H9 (cell line): Measurements from ENCODE around the gene PRSS2. TPM values are rescaled to one million over a fixed set of nuclear protein-coding genes. Genes with fewer than 3 reads are reported as not detected.

Experiments used
- DNase-seq: peaks from one replicate; pipeline ENCODE4 v3.0.0-alpha.2; 2017
- H2AFZ ChIP-seq: one replicate; pipeline ENCODE4 v1.6.1; 2013; ENCODE audit warnings: mild to moderate bottlenecking, low read length, control low read depth, moderate library complexity
- H2AK5ac ChIP-seq: 2 replicates; pipeline ENCODE4 v1.6.1; 2013; ENCODE audit warnings: low read length, control low read depth, mixed read lengths; ENCODE audit not compliant: insufficient read length
- H2BK120ac ChIP-seq: one replicate; pipeline ENCODE4 v1.6.1; 2013; ENCODE audit warnings: low read depth, mild to moderate bottlenecking, low read length, control low read depth, inconsistent platforms; ENCODE audit not compliant: poor library complexity, severe bottlenecking
- H2BK12ac ChIP-seq: 2 replicates; pipeline ENCODE4 v1.6.1; 2013; ENCODE audit warnings: low read length, control low read depth, mixed read lengths, low read depth; ENCODE audit not compliant: insufficient read length
- H2BK15ac ChIP-seq: 2 replicates; pipeline ENCODE4 v1.6.1; 2013; ENCODE audit warnings: low read depth, low read length, control low read depth
- H2BK20ac ChIP-seq: one replicate; pipeline ENCODE4 v1.6.1; 2013; ENCODE audit warnings: low read depth, mild to moderate bottlenecking, low read length, control low read depth, inconsistent platforms; ENCODE audit not compliant: poor library complexity, severe bottlenecking
- H2BK5ac ChIP-seq: 2 replicates; pipeline ENCODE4 v1.6.1; 2013; ENCODE audit warnings: low read length, control low read depth, mixed read lengths; ENCODE audit not compliant: insufficient read length
- H3K14ac ChIP-seq: 2 replicates; pipeline ENCODE4 v1.6.1; 2013; ENCODE audit warnings: low read length, control low read depth; ENCODE audit not compliant: insufficient read depth
- H3K18ac ChIP-seq: 2 replicates; pipeline ENCODE4 v1.6.1; 2013; ENCODE audit warnings: low read depth, mild to moderate bottlenecking, mixed read lengths, low read length, control low read depth; ENCODE audit not compliant: insufficient read length
- H3K23ac ChIP-seq: 2 replicates; pipeline ENCODE4 v1.6.1; 2013; ENCODE audit warnings: low read length, control low read depth, mixed read lengths, low read depth; ENCODE audit not compliant: insufficient read length
- H3K23me2 ChIP-seq: 2 replicates; pipeline ENCODE4 v1.6.1; 2013; ENCODE audit warnings: low read depth, mild to moderate bottlenecking, mixed read lengths, low read length, control low read depth; ENCODE audit not compliant: insufficient read length, poor library complexity, severe bottlenecking
- H3K27ac ChIP-seq: 2 replicates; pipeline ENCODE4 v1.5.1; 2013; ENCODE audit warnings: low read length, control low read depth, mixed read lengths, low read depth; ENCODE audit not compliant: insufficient read length
- H3K27me3 ChIP-seq: 2 replicates; pipeline ENCODE4 v1.6.1; 2013; ENCODE audit warnings: low read length, control low read depth, inconsistent platforms; ENCODE audit not compliant: insufficient read depth
- H3K4ac ChIP-seq: 2 replicates; pipeline ENCODE4 v1.6.1; 2013; ENCODE audit warnings: low read depth, mild to moderate bottlenecking, control low read depth, inconsistent platforms, low read length, moderate library complexity
- H3K4me1 ChIP-seq: 2 replicates; pipeline ENCODE4 v1.6.1; 2013; ENCODE audit warnings: low read length, control low read depth, inconsistent platforms; ENCODE audit not compliant: insufficient read depth
- H3K4me2 ChIP-seq: 2 replicates; pipeline ENCODE4 v1.6.1; 2013; ENCODE audit warnings: low read length, control low read depth, mixed read lengths; ENCODE audit not compliant: insufficient read length, insufficient read depth
- H3K56ac ChIP-seq: 2 replicates; pipeline ENCODE4 v1.6.1; 2013; ENCODE audit warnings: low read depth, mild to moderate bottlenecking, mixed read lengths, low read length, control low read depth; ENCODE audit not compliant: insufficient read length
- H3K79me1 ChIP-seq: 2 replicates; pipeline ENCODE4 v1.6.1; 2013; ENCODE audit warnings: low read depth, mild to moderate bottlenecking, moderate library complexity, low read length, control low read depth, inconsistent platforms; ENCODE audit not compliant: insufficient read depth, poor library complexity, severe bottlenecking
- H3K79me2 ChIP-seq: 2 replicates; pipeline ENCODE4 v1.6.1; 2013; ENCODE audit warnings: low read length, control low read depth, inconsistent platforms; ENCODE audit not compliant: insufficient read depth
- H3K9ac ChIP-seq: 2 replicates; pipeline ENCODE4 v1.6.1; 2013; ENCODE audit warnings: low read length, control low read depth, mixed read lengths; ENCODE audit not compliant: insufficient read length; ENCODE audit errors: extremely low read depth
- H3K9me3 ChIP-seq: one replicate; pipeline ENCODE4 v1.6.1; 2013; ENCODE audit warnings: low read depth, low read length, inconsistent platforms; ENCODE audit not compliant: control insufficient read depth
- H3T11ph ChIP-seq: one replicate; pipeline ENCODE4 v1.6.1; 2013; ENCODE audit warnings: mild to moderate bottlenecking, low read length, control low read depth, inconsistent platforms
- H4K20me1 ChIP-seq: one replicate; pipeline ENCODE4 v1.6.1; 2013; ENCODE audit not compliant: control insufficient read depth, insufficient read length, insufficient read depth
- H4K5ac ChIP-seq: 2 replicates; pipeline ENCODE4 v1.6.1; 2013; ENCODE audit warnings: low read depth, mild to moderate bottlenecking, mixed read lengths, low read length, control low read depth; ENCODE audit not compliant: insufficient read length
- H4K8ac ChIP-seq: replicated peaks from 2 replicates; pipeline ENCODE4 v1.6.1; 2013; ENCODE audit warnings: low read length, control low read depth, mixed read lengths, low read depth; ENCODE audit not compliant: insufficient read length
- H4K91ac ChIP-seq: 2 replicates; pipeline ENCODE4 v1.6.1; 2013; ENCODE audit warnings: low read depth, mild to moderate bottlenecking, moderate library complexity, mixed read lengths, low read length, control low read depth; ENCODE audit not compliant: insufficient read length
- H3K27ac Mint-ChIP-seq, 3 experiments: 2 replicates in 2 of 3; 3 replicates in 1 of 3; pipeline ENCODE4 v1.8.0; 2020 to 2021; ENCODE audit warnings: mixed read lengths in 3 of 3, mild to moderate bottlenecking in 1 of 3, moderate library complexity in 1 of 3
- H3K27me3 Mint-ChIP-seq: 2 replicates; pipeline ENCODE4 v1.8.0; 2021; ENCODE audit warnings: low read depth, mild to moderate bottlenecking, moderate library complexity, mixed read lengths
- H3K36me3 Mint-ChIP-seq, 3 experiments: 2 replicates in 2 of 3; 3 replicates in 1 of 3; pipeline ENCODE4 v1.8.0; 2020 to 2021; ENCODE audit warnings: low read depth in 3 of 3, mixed read lengths in 3 of 3; ENCODE audit not compliant: insufficient read depth in 1 of 3
- H3K4me1 Mint-ChIP-seq, 2 experiments: 2 replicates each; pipeline ENCODE4 v1.8.0; 2020; ENCODE audit warnings: mixed read lengths in 2 of 2
- H3K4me3 Mint-ChIP-seq, 2 experiments: 2 replicates in 1 of 2; 3 replicates in 1 of 2; pipeline ENCODE4 v1.8.0; 2020 to 2021; ENCODE audit warnings: mild to moderate bottlenecking in 2 of 2, mixed read lengths in 2 of 2, moderate library complexity in 1 of 2
- H3K9me3 Mint-ChIP-seq, 2 experiments: 2 replicates in 1 of 2; 3 replicates in 1 of 2; pipeline ENCODE4 v1.8.0; 2020; ENCODE audit warnings: mild to moderate bottlenecking in 2 of 2, mixed read lengths in 2 of 2, moderate library complexity in 1 of 2
- WGBS: extraction: QIAGEN DNeasy Blood & Tissue Kit; methylation state at CpG from one replicate; pipeline ENCODE4 v1.1.7; 2013; ENCODE audit warnings: missing lambda C conversion rate, low lambda C conversion rate, mixed read lengths; ENCODE audit not compliant: insufficient read length; ENCODE audit errors: extremely low coverage; 5-methylcytosine and 5-hydroxymethylcytosine counted together
- total RNA-seq: library from RNA; stranded (reverse); gene quantifications from 2 replicates; pipeline ENCODE4 v1.2.1, GENCODE V29; 2021
- TF ChIP-seq, protein P1 (sequence below): fragments of 200-600 bp; sonication (generic); conservative IDR thresholded peaks from 3 replicates; pipeline ENCODE4 v1.8.0; 2021; ENCODE audit warnings: antibody characterized with exemption, mild to moderate bottlenecking

Gene PRSS2
- total RNA-seq, 1 experiment from 2014 or later: not detected

DNA sequence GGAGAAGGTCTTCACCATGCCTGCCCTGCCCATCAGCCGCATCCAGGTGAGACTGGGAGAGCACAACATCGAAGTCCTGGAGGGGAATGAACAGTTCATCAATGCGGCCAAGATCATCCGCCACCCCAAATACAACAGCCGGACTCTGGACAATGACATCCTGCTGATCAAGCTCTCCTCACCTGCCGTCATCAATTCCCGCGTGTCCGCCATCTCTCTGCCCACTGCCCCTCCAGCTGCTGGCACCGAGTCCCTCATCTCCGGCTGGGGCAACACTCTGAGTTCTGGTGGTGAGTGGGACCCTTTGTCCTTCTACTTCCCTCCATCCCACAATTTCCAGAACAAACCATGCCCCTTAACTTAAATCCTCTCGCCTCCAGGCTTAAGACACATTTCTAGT is 2.5 kb downstream of the PRSS2 start:
- H4K5ac ChIP-seq: no peak overlapping the region
- H4K8ac ChIP-seq: no peak overlapping the region
- no peak overlapping the region for H3T11ph ChIP-seq
- no peaks in the 10 kb centered on the region for H3K79me2 ChIP-seq
- DNase-seq: no peak
- no peak overlapping the region for H2BK12ac ChIP-seq
- H2BK120ac ChIP-seq: no peak overlapping the region
- H2BK5ac ChIP-seq: no peak overlapping the region
- H3K9ac ChIP-seq: no peak overlapping the region
- H3K4me1 ChIP-seq: no peaks in the 10 kb centered on the region
- WGBS: no CpG with 5 or more reads among the region's 12 CpGs
- Mint-ChIP-seq H3K9me3 (no peaks in the 10 kb centered on the region), H3K27me3 (peaks cover 12% of the 10 kb centered on the region), H3K4me1 (peaks cover 3 to 5% of the 10 kb centered on the region in 2 experiments; a peak in 3 of 4 replicates), H3K36me3 (no peaks in the 10 kb centered on the region), H3K4me3 (no peak overlapping the region), H3K27ac (no peak overlapping the region)
- TF ChIP-seq, protein P1, sequence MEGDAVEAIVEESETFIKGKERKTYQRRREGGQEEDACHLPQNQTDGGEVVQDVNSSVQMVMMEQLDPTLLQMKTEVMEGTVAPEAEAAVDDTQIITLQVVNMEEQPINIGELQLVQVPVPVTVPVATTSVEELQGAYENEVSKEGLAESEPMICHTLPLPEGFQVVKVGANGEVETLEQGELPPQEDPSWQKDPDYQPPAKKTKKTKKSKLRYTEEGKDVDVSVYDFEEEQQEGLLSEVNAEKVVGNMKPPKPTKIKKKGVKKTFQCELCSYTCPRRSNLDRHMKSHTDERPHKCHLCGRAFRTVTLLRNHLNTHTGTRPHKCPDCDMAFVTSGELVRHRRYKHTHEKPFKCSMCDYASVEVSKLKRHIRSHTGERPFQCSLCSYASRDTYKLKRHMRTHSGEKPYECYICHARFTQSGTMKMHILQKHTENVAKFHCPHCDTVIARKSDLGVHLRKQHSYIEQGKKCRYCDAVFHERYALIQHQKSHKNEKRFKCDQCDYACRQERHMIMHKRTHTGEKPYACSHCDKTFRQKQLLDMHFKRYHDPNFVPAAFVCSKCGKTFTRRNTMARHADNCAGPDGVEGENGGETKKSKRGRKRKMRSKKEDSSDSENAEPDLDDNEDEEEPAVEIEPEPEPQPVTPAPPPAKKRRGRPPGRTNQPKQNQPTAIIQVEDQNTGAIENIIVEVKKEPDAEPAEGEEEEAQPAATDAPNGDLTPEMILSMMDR: no peak
- H2BK20ac ChIP-seq: no peak overlapping the region
- no peak overlapping the region for H4K91ac ChIP-seq
- H3K79me1 ChIP-seq: no peaks in the 10 kb centered on the region
- no peak overlapping the region for H3K18ac ChIP-seq
- no peak overlapping the region for H3K4ac ChIP-seq
- no peak overlapping the region for H3K56ac ChIP-seq
- H2AFZ ChIP-seq: no peak overlapping the region
- H3K4me2 ChIP-seq: no peak overlapping the region
- no peaks in the 10 kb centered on the region for H3K9me3 ChIP-seq
- H3K27ac ChIP-seq: no peak overlapping the region
- no peaks in the 10 kb centered on the region for H3K23me2 ChIP-seq
- no peak overlapping the region for H2AK5ac ChIP-seq
- no peaks in the 10 kb centered on the region for H4K20me1 ChIP-seq
- no peaks in the 10 kb centered on the region for H3K27me3 ChIP-seq
- no peak overlapping the region for H3K23ac ChIP-seq
- no peak overlapping the region for H3K14ac ChIP-seq
- H2BK15ac ChIP-seq: no peak overlapping the region
